PC-3 (cell line): ENCODE results near the gene STAT5A. TPM values are rescaled to one million over a fixed set of nuclear protein-coding genes. Genes with fewer than 3 reads are reported as not detected.

Experiments
- ATAC-seq: fragments of 200-7000 bp; cut with Tn5 transposase; 2 replicates; pipeline ENCODE4 v1.9.1; 2020; ENCODE audit warnings: mild to moderate bottlenecking, moderate library complexity
- BruUV-seq: library from RNA; stranded (reverse); fragments of 400-500 nt; replicated peaks from 2 replicates; lab custom pipeline; 2021; lab: Mats Ljungman, UMichigan
- CTCF ChIA-PET: fragments of 300-600 bp; sonication (Branson Sonifier 250); formaldehyde crosslinking; loops from one replicate; lab custom pipeline; 2022; ENCODE audit warnings: antibody characterized with exemption; lab: Charles Lee
- POLR2A ChIA-PET: fragments of 300-600 bp; sonication (Branson Sonifier 250); formaldehyde crosslinking; loops from one replicate; lab custom pipeline; 2022; ENCODE audit warnings: antibody characterized with exemption; ENCODE audit not compliant: unreplicated experiment; lab: Charles Lee
- DNase-seq: peaks from one replicate; pipeline ENCODE4 v3.0.0-alpha.2; 2015
- H2AFZ ChIP-seq: fragments of 300-600 bp; sonication (generic); 2 replicates; pipeline ENCODE4 v1.6.0; 2016; ENCODE audit warnings: antibody characterized with exemption, low read length
- H3F3A ChIP-seq: fragments of 300-600 bp; sonication (generic); one replicate; pipeline ENCODE4 v1.6.0; 2017; ENCODE audit warnings: antibody characterized with exemption, low read length, control low read depth, mild to moderate bottlenecking; ENCODE audit not compliant: unreplicated experiment
- H3K27ac ChIP-seq: fragments of 300-600 bp; sonication (generic); 2 replicates; pipeline ENCODE4 v1.5.1; 2016; ENCODE audit warnings: mild to moderate bottlenecking, low read length
- H3K27me3 ChIP-seq: fragments of 300-600 bp; sonication (generic); 2 replicates; pipeline ENCODE4 v1.6.1; 2016; ENCODE audit warnings: low read length, mixed read lengths
- H3K36me3 ChIP-seq: fragments of 300-600 bp; sonication (generic); 2 replicates; pipeline ENCODE4 v1.6.1; 2016; ENCODE audit warnings: low read depth, mixed run types, low read length, mixed read lengths
- H3K4me1 ChIP-seq: fragments of 300-600 bp; sonication (generic); 2 replicates; pipeline ENCODE4 v1.5.1; 2016; ENCODE audit warnings: low read length; ENCODE audit not compliant: insufficient read depth
- H3K4me2 ChIP-seq: fragments of 300-600 bp; sonication (generic); 2 replicates; pipeline ENCODE4 v1.6.0; 2016; ENCODE audit warnings: low read length
- H3K4me3 ChIP-seq: fragments of 300-600 bp; sonication (generic); 2 replicates; pipeline ENCODE4 v1.5.1; 2016; ENCODE audit warnings: mild to moderate bottlenecking, low read length, mixed read lengths
- H3K79me2 ChIP-seq: fragments of 300-600 bp; sonication (generic); 2 replicates; pipeline ENCODE4 v1.6.1; 2017; ENCODE audit warnings: low read length, mixed read lengths
- H3K9ac ChIP-seq: fragments of 300-600 bp; sonication (generic); 2 replicates; pipeline ENCODE4 v1.6.0; 2016; ENCODE audit warnings: mild to moderate bottlenecking, low read length
- H3K9me2 ChIP-seq: fragments of 300-600 bp; sonication (generic); replicated peaks from 2 replicates; pipeline ENCODE4 v1.6.1; 2016; ENCODE audit warnings: mixed run types, low read length, mixed read lengths
- H3K9me3 ChIP-seq: fragments of 300-600 bp; sonication (generic); 2 replicates; pipeline ENCODE4 v1.6.1; 2016; ENCODE audit warnings: low read length, mixed read lengths
- H4K20me1 ChIP-seq: fragments of 300-600 bp; sonication (generic); 2 replicates; pipeline ENCODE4 v1.6.1; 2016; ENCODE audit warnings: low read length, mixed read lengths
- CTCF ChIP-seq: fragments of 300-600 bp; sonication (generic); conservative IDR thresholded peaks from 2 replicates; pipeline ENCODE4 v1.5.1; 2017; ENCODE audit warnings: antibody characterized with exemption, low read depth, mild to moderate bottlenecking, low read length
- EZH2 ChIP-seq: fragments of 300-600 bp; sonication (generic); IDR thresholded peaks from one replicate; pipeline ENCODE4 v1.6.1; 2017; ENCODE audit warnings: antibody characterized with exemption, mild to moderate bottlenecking, low read length; ENCODE audit not compliant: unreplicated experiment
- EZH2phosphoT487 ChIP-seq: fragments of 300-600 bp; sonication (generic); IDR thresholded peaks from 2 replicates; pipeline ENCODE4 v1.6.1; 2018; ENCODE audit warnings: mild to moderate bottlenecking, antibody characterized with exemption, low read length, borderline replicate concordance
- intact Hi-C: fragments of 100-400 bp; cut with micrococcal nuclease; formaldehyde crosslinking; loops from 2 replicates; pipeline ENCODE4 v1.9.0; 2023
- total RNA-seq: library from RNA; depleted of rRNA; stranded (reverse); fragments of >200 nt; gene quantifications from 2 replicates; pipeline ENCODE4 v1.2.3, GENCODE V29; 2014

The STAT5A gene
- total RNA-seq, 1 experiment from 2014 or later = not detected

DNA sequence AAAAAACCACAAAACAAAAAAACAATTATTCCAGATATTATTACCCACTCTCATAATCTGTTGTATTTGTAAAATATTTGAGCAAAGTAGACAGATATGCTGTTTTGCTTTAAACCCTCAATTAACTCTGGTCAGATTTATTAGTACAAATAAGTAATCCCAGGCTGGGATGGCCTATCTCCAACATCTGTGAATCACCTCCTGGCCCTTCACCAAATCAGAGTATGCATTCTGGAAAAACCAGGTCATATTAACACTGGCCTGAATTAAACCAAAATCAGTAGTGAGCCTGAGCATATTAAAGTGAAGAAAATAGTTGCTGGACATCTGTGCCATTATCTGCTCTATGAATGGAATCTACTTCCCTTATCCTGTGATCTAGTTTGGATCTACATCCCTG is 58.9 kb downstream of the STAT5A start:
- no peaks in the 10 kb centered on the region for H3K36me3 ChIP-seq
- no peaks in the 10 kb centered on the region for H3K9me3 ChIP-seq
- ChIA-PET POLR2A (no interaction called here), CTCF (no interaction called here)
- H3K9me2 ChIP-seq = no peaks in the 10 kb centered on the region
- H3K4me1 ChIP-seq = no peaks in the 10 kb centered on the region
- no peaks in the 10 kb centered on the region for H3K27me3 ChIP-seq
- intact Hi-C loops = no loop called here
- ATAC-seq = no peak
- no peak overlapping the region for H3K4me3 ChIP-seq
- H4K20me1 ChIP-seq = no peaks in the 10 kb centered on the region
- no peaks in the 10 kb centered on the region for H3F3A ChIP-seq
- BruUV-seq = no TSS peak
- no peak overlapping the region for H3K27ac ChIP-seq
- no peak for TF ChIP-seq EZH2phosphoT487
- TF ChIP-seq EZH2 = no peak
- no peak for TF ChIP-seq CTCF
- H3K4me2 ChIP-seq = no peak overlapping the region
- DNase-seq = no peak
- H2AFZ ChIP-seq = no peak overlapping the region
- no peaks in the 10 kb centered on the region for H3K79me2 ChIP-seq
- H3K9ac ChIP-seq = no peak overlapping the region

- H3K4me3 ChIP-seq = no peak overlapping the region
- no peak overlapping the region for H2AFZ ChIP-seq
- DNase-seq (no peak), ATAC-seq (no peak)
- POLR2A ChIA-PET = no interaction called here
- no peaks in the 10 kb centered on the region for H3F3A ChIP-seq
- no peak for TF ChIP-seq EZH2phosphoT487
- TF ChIP-seq CTCF = no peak
- no peak for TF ChIP-seq EZH2
- intact Hi-C loops = no loop called here
- H3K79me2 ChIP-seq = no peaks in the 10 kb centered on the region
- no TSS peak for BruUV-seq
- H3K9me2 ChIP-seq = no peaks in the 10 kb centered on the region
- no peaks in the 10 kb centered on the region for H3K4me1 ChIP-seq
- H3K27ac ChIP-seq = no peak overlapping the region
- no peak overlapping the region for H3K9ac ChIP-seq
- no peak overlapping the region for H3K4me2 ChIP-seq
- no peaks in the 10 kb centered on the region for H3K36me3 ChIP-seq
- CTCF ChIA-PET = no interaction called here
- H4K20me1 ChIP-seq = no peaks in the 10 kb centered on the region
- no peaks in the 10 kb centered on the region for H3K9me3 ChIP-seq
- H3K27me3 ChIP-seq = no peaks in the 10 kb centered on the region
Observed at GRCh38 chr17:42347606-42348005, 59.3 kb downstream of the STAT5A start.

- no peaks in the 10 kb centered on the region for H3K9me3 ChIP-seq
- CTCF ChIA-PET = no interaction called here
- H3K9ac ChIP-seq = no peak overlapping the region
- no peaks in the 10 kb centered on the region for H3K36me3 ChIP-seq
- no peak for DNase-seq
- BruUV-seq = no TSS peak
- POLR2A ChIA-PET = no interaction called here
- H3K9me2 ChIP-seq = no peaks in the 10 kb centered on the region
- no peaks in the 10 kb centered on the region for H3K79me2 ChIP-seq
- no peaks in the 10 kb centered on the region for H4K20me1 ChIP-seq
- intact Hi-C loops = no loop called here
- no peak overlapping the region for H3K27ac ChIP-seq
- no peaks in the 10 kb centered on the region for H3F3A ChIP-seq
- no peak overlapping the region for H3K4me2 ChIP-seq
- ATAC-seq = no peak
- H3K27me3 ChIP-seq = no peaks in the 10 kb centered on the region
- no peaks in the 10 kb centered on the region for H3K4me1 ChIP-seq
- no peak overlapping the region for H3K4me3 ChIP-seq
- no peak for TF ChIP-seq CTCF
- TF ChIP-seq EZH2 = no peak
- TF ChIP-seq EZH2phosphoT487 = no peak
- H2AFZ ChIP-seq = no peak overlapping the region
Observed at GRCh38 chr17:42348104-42348503, 59.8 kb downstream of the STAT5A start.
